Activated CD8-positive, alpha-beta T cell treated with anti-CD3 and anti-CD28 coated beads, Interleukin-2, amount 10 ng/mL, durations not matched to agents 7 days and 5 days (primary cell): Measurements from ENCODE around the gene MED29. TPM values are rescaled to one million over a fixed set of nuclear protein-coding genes. Genes with fewer than 3 reads are reported as not detected.
A peak's percentile ranks its signal among the peaks of the same experiment; 100 is the strongest.

Experiments used
- ATAC-seq: fragments of 150-1000 bp; cut with Tn5 transposase; one replicate; pipeline ENCODE4 v1.10.0; 2021; ENCODE audit warnings: moderate library complexity
- CTCF ChIA-PET: fragments of 350-600 bp; sonication (Branson Sonifier 250); formaldehyde crosslinking; loops from one replicate; lab custom pipeline; 2021; ENCODE audit warnings: antibody characterized with exemption; lab: Charles Lee
- POLR2A ChIA-PET: fragments of 350-600 bp; sonication (Branson Sonifier 250); formaldehyde crosslinking; loops from one replicate; lab custom pipeline; 2021; ENCODE audit warnings: antibody characterized with exemption; lab: Charles Lee
- DNase-seq: peaks from one replicate; pipeline ENCODE4 v3.0.0-alpha.2; 2020
- H3K27ac Mint-ChIP-seq: one replicate; pipeline ENCODE4 v1.8.0; 2021; ENCODE audit warnings: mild to moderate bottlenecking, mixed read lengths
- H3K27me3 Mint-ChIP-seq: one replicate; pipeline ENCODE4 v1.8.0; 2021; ENCODE audit warnings: low read depth, mixed read lengths
- H3K36me3 Mint-ChIP-seq: one replicate; pipeline ENCODE4 v1.8.0; 2021; ENCODE audit warnings: low read depth, mixed read lengths
- H3K4me1 Mint-ChIP-seq: one replicate; pipeline ENCODE4 v1.8.0; 2021; ENCODE audit warnings: low read depth, mixed read lengths
- H3K4me3 Mint-ChIP-seq: one replicate; pipeline ENCODE4 v1.8.0; 2021; ENCODE audit warnings: mild to moderate bottlenecking, mixed read lengths
- H3K9me3 Mint-ChIP-seq: one replicate; pipeline ENCODE4 v1.8.0; 2022; ENCODE audit warnings: mixed read lengths; ENCODE audit not compliant: insufficient read depth
- total RNA-seq, 2 experiments: library from RNA; stranded (reverse); gene quantifications; one replicate each; pipeline ENCODE4 v1.2.3, GENCODE V29; 2021

The MED29 gene, protein sequence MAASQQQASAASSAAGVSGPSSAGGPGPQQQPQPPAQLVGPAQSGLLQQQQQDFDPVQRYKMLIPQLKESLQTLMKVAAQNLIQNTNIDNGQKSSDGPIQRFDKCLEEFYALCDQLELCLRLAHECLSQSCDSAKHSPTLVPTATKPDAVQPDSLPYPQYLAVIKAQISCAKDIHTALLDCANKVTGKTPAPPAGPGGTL
- total RNA-seq: 10 to 100 TPM; 32.6 to 39.3 TPM

DNA sequence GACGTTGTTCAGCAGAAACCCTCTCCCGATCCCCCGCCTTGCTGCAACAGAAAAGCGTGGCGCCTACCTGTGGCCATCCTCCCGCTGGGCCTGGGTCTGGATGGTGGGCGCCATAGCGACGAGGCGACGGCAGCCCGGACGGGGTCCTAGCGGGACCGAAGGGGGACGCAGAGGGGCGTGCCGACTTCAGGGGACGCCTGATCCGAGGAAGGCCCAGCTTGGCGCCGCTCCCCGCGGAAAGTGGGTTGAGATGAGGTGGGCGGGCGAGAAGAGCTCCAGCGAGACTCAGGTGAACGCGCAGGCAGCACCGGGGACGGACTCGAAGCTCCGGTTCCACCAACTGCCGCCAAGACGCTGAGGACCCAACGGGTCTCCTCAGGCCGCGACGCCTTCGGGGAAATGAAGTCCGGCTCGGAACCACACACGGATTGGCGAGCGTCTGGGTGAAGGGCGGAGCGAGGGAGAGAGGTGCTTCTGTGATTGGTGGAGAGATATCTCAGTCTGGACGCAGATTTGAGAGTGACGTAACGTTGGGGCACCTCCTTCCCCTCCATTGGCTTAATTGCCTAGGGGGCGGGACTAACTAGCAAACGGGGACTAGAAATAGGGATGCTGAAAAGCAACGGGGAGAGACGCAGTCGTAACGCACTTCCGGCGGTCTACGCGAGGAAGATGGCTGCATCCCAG lies at the start of gene MED29, which contains the start of gene PAF1:
Gene MED29 (plus strand): TSS at position 628 of the 687 bp plus-strand sequence. CDS start 45 bp downstream, at position 673.
Gene PAF1 (minus strand): TSS at position 356 of the 687 bp plus-strand sequence. CDS start 242 bp downstream, at position 114.
- CTCF ChIA-PET: interaction anchor here (0.6 to 2.7 kb wide), 11 partner anchors 9 to 269 kb away, joined by 3 to 38 read pairs (median 4); partner anchors contain the start of genes GMFG, PLEKHG2, RPS16 and SAMD4B
- H3K4me1 Mint-ChIP-seq: peaks cover 45% of the 10 kb centered on the region
- peak within 1 kb of the TSS; percentile 95 for H3K4me3 Mint-ChIP-seq
- H3K36me3 Mint-ChIP-seq: peaks cover 57% of the 10 kb centered on the region
- H3K27me3 Mint-ChIP-seq: no peaks in the 10 kb centered on the region
- POLR2A ChIA-PET: interaction anchor here (0.6 to 2.2 kb wide), 19 partner anchors 11 to 265 kb away, joined by 3 to 39 read pairs (median 4); partner anchors contain the start of genes GMFG, PAK4, PLEKHG2 and RPS16
- peak within 1 kb of the TSS; percentile 100 for H3K27ac Mint-ChIP-seq
- peak; percentile 99 for DNase-seq
- peak; percentile 95 for ATAC-seq
- H3K9me3 Mint-ChIP-seq: no peaks in the 10 kb centered on the region

DNA sequence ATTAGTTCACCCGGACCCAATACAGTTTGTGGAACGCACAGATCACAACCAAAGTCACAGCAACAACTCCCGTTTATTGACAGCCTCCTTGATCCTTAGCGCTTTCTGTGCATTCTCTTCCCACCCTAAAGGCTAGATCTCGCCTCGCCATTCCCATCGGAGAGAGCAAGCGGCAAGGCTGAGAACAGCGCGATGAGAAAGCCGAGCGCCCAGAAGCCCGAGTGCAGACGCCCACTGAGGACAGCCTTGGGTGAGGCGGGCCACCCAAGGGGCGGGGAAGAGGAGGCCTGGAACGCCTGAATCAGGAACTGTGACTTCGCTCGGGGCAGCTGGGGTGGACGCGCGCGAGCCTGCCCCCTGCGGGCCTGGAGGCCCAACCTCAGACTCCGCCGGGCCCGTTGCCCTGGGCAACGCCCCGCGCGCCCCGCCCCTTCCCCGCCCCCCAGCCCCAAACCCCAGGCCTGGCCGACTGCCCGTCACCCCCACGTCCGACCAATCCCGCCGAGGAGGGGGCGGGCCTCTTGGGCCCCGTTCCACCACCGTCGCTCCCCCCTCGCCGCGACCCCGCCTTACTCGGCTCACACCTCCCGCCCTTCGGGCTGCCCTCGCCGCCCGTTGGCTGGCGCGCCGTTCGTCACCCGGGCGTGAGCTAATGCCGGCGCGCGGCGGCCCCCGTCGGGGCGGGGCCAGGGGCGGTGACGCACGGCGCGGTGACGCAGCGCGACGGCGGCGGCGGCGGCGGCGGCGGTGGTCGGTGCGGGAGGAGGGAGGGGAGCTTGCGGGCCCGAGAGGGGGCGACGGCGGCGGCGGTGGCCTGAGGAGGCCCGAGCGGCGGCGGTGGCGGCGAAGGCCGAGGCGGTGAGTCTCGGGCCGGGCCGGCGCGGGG lies 49.2 kb upstream of the MED29 start, which contains the start of gene SAMD4B:
Gene SAMD4B (plus strand): TSS at position 703 of the 886 bp plus-strand sequence. CDS start 14,473 bp downstream, outside the sequence.
- peak within 1 kb of the TSS; percentile 90 for H3K4me3 Mint-ChIP-seq
- ChIA-PET CTCF (interaction anchor here (0.7 to 1.4 kb wide), 12 partner anchors 9 to 219 kb away, joined by 3 to 9 read pairs (median 4); partner anchors contain the start of genes EID2B, IFNL1, MED29 and PAF1), POLR2A (interaction anchor here (0.6 to 2.2 kb wide), 10 partner anchors 7 to 94 kb away, joined by 3 to 12 read pairs (median 3); partner anchors contain the start of genes MED29, PAF1, PLEKHG2 and RPS16)
- H3K27ac Mint-ChIP-seq: peak within 1 kb of the TSS; percentile 91
- peaks cover 12% of the 10 kb centered on the region for H3K36me3 Mint-ChIP-seq
- H3K27me3 Mint-ChIP-seq: no peaks in the 10 kb centered on the region
- DNase-seq (peak; percentile 99), ATAC-seq (peak; percentile 92)
- H3K4me1 Mint-ChIP-seq: peaks cover 66% of the 10 kb centered on the region
- H3K9me3 Mint-ChIP-seq: no peaks in the 10 kb centered on the region

DNA sequence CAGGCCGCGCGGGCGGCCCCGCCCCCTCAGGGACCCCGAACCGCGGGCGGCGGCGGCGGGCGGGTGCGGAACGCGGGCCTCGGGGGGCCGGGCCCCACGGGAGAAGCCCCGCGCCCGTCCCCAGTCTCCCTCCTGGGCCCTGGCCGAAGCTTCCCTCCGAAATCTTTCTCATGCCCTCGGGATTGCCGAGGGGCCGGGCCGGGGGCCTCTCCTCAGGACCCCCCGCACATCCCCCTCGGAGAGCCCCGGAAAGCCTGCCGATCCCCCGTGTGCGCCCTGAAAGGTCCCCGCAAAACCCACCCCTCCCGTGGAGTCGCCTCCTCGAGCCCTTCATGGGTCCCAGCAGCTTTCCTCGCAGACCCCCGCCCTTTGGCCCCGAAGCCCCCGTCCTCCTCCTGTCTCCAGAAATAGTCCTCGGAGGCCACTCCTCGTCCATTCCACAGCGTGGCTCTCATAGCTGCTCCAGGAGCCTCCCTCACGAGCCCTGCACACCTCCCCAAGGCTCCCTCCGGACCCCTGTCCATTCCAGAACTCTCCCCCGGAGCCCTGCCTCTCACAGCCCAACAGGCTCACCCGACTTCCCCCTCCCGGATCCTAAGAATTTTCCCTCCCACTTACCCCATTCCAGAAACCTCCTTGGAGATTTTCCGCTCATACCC lies 48.4 kb upstream of the MED29 start:
- no peaks in the 10 kb centered on the region for H3K9me3 Mint-ChIP-seq
- POLR2A ChIA-PET: interaction anchor here (0.6 to 2.2 kb wide), 9 partner anchors 8 to 93 kb away, joined by 3 to 12 read pairs (median 3); partner anchors contain the start of genes MED29, PAF1, PLEKHG2 and RPS16
- peaks cover 66% of the 10 kb centered on the region for H3K4me1 Mint-ChIP-seq
- peak overlapping the region; percentile 79 for H3K27ac Mint-ChIP-seq
- no peak for ATAC-seq
- H3K27me3 Mint-ChIP-seq: no peaks in the 10 kb centered on the region
- peak overlapping the region; percentile 81 for H3K4me3 Mint-ChIP-seq
- CTCF ChIA-PET: interaction anchor here (0.7 to 1.4 kb wide), 12 partner anchors 8 to 220 kb away, joined by 3 to 9 read pairs (median 4); partner anchors contain the start of genes EID2B, IFNL1, MED29 and PAF1
- DNase-seq: no peak
- H3K36me3 Mint-ChIP-seq: peaks cover 9% of the 10 kb centered on the region

DNA sequence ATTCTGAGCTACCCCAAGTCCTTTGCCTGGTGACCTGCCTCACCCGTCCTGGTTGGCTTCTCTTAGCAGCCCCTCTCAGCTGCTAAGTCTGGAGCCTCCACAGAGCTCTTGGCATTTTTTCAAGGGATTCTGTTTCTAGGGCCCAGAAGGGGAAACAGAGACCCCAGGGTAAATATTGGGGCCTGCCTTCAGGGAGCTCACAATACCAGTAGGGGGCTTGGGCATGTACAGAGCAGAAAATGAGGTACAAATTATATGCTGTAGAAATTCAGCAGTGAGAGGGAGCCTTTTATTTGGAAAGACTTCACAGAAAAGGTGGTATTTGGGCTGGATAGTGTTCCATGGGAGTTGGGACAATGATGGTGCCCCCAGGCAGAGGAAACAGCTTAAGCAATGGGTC lies 45.2 kb upstream of the MED29 start:
- POLR2A ChIA-PET: interaction anchor here (0.7 kb wide), 1 partner anchor 44 kb away, joined by 3 read pairs; no protein-coding TSS in a partner anchor

DNA sequence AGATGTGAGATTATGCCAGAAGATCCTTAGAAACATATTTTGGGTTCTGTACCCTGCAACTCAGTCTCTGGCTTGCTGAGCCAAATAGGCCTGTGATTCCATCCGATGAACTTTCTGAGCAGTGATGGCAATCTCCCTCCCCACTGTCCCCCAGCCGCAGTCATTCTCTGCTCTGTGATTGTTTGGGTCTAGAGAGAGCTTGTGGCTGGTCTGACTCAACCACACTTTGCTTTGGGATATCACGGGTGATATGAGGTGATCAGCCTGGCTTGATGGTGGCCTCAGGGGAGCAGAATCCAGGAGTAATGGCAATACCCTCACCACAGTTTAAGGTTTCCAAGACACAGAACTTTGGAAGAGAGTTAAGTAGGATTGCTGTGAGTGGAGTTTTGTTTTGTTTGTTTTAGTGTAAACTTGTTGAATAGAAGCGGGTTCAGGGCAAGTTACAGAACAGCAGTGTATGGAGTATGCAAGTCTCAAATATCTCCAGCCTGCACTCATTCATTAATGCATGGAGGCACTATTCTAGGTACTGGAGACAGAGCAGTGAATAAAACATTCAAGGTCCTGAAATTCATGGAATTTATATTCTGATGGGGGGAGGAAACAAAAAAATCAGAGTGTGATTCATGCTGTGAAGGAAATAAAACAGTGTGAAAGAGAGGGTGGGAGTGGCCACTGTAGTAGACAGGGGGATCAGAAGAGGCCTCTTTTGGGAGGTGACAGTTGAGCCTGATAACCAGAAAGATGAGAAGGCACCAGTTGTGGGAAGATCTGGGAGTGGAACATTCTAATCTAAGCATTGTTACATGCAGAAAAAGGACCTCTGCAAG lies 43.6 kb upstream of the MED29 start:
- POLR2A ChIA-PET: interaction anchor here (1.1 kb wide), 1 partner anchor 88 kb away, joined by 5 read pairs; the partner anchor contains the start of gene RPS16
- ATAC-seq: no peak

More for the DNA sequence above, 45.2 kb upstream of the MED29 start:
- Mint-ChIP-seq H3K4me3 (no peak overlapping the region), H3K36me3 (peaks cover 17% of the 10 kb centered on the region), H3K4me1 (peaks cover 53% of the 10 kb centered on the region), H3K9me3 (no peaks in the 10 kb centered on the region), H3K27ac (no peak overlapping the region), H3K27me3 (no peaks in the 10 kb centered on the region)
- DNase-seq: no peak
- ATAC-seq: no peak
- CTCF ChIA-PET: interaction anchor here (0.8 to 1.4 kb wide), 5 partner anchors 10 to 235 kb away, joined by 3 to 5 read pairs (median 3); partner anchors contain the start of genes GMFG and PLEKHG2

DNA sequence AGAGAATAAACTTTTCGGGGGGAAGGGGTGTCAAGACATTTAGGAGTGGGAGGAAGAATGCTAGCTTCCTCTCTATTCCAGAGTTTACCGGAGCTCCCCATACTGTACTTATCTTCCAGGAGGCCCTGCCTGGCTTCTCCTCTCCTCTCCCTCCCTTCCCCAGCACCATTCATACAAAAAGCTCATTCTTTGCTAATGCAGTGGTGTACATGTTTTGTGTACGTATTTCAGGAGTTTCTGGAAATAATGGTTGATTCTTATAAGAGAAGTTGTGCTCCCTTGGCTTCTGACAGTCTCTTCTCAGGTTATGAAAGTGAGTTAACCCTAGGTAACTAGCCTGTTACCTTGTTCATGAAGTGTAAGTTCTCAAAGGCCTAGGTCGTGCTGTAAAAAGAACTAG lies 41.9 kb upstream of the MED29 start:
- POLR2A ChIA-PET: no interaction called here
- no peak for DNase-seq
- Mint-ChIP-seq H3K9me3 (no peaks in the 10 kb centered on the region), H3K36me3 (peaks cover 24% of the 10 kb centered on the region), H3K4me3 (no peak overlapping the region), H3K27ac (no peak overlapping the region), H3K27me3 (no peaks in the 10 kb centered on the region), H3K4me1 (peaks cover 50% of the 10 kb centered on the region)
- CTCF ChIA-PET: interaction anchor here (1.0 to 1.4 kb wide), 2 partner anchors 51 to 63 kb away, joined by 3 read pairs; partner anchors contain the start of gene PLEKHG2
- no peak for ATAC-seq

More for the DNA sequence above, 43.6 kb upstream of the MED29 start:
- Mint-ChIP-seq H3K4me3 (no peak overlapping the region), H3K4me1 (peaks cover 64% of the 10 kb centered on the region), H3K36me3 (peaks cover 22% of the 10 kb centered on the region), H3K27me3 (no peaks in the 10 kb centered on the region), H3K9me3 (no peaks in the 10 kb centered on the region), H3K27ac (no peak overlapping the region)
- DNase-seq: no peak
- CTCF ChIA-PET: interaction anchor here (0.7 to 1.4 kb wide), 3 partner anchors 12 to 64 kb away, joined by 3 to 5 read pairs (median 4); partner anchors contain the start of genes GMFG and PLEKHG2

DNA sequence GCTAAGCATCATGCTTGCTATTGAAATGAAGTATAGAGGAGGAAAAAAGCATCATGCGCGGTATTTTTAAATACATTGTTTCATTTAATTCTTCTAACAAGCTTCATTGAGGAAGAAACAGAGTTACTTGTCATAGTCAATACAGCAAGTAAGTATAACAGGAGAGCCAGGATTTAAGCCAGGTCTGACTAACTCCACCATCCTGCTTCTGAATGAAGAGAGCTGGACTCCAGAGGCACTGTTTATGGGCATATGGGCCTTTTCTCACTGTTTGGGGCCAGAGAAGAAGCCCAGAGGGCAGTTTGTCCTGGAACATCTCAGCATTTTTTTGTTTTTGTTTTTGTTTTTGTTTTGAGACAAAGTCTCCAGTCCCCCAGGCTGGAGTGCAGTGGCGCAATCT lies 41.0 kb upstream of the MED29 start:
- CTCF ChIA-PET: interaction anchor here (1.0 to 1.4 kb wide), 4 partner anchors 8 to 62 kb away, joined by 3 to 8 read pairs (median 4); partner anchors contain the start of genes PLEKHG2 and SAMD4B
- Mint-ChIP-seq H3K4me3 (no peak overlapping the region), H3K36me3 (peaks cover 24% of the 10 kb centered on the region), H3K4me1 (peaks cover 43% of the 10 kb centered on the region), H3K27ac (no peak overlapping the region), H3K27me3 (no peaks in the 10 kb centered on the region), H3K9me3 (no peaks in the 10 kb centered on the region)
- POLR2A ChIA-PET: interaction anchor here (1.2 to 1.4 kb wide), 2 partner anchors 8 to 86 kb away, joined by 3 to 4 read pairs; partner anchors contain the start of genes RPS16 and SAMD4B
- ATAC-seq (no peak), DNase-seq (no peak)

DNA sequence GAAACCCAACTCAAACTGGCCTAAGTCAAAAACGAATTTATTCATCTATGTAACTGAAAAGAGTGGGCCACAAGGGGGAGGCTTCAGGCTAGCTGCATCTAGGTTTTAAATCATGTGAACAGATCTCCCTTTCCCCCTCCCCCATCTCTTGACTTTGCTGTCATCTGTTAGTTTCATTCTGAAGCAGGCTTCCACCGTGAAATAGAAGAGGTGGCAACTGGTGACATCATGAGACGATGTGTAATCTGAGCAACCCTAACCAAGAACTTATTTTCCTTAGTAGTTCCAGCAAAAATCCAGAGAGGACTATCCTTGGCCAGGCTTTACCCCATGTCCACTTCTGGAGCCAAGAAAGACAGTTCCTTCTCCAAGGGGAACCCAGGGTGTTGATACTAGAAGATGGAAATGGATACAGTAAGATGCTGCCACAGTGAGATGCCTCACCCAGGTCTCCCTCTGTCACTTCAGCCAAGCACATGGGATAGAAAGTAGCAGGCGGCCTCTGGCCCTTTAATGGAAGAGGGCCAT lies 39.6 kb upstream of the MED29 start:
- Mint-ChIP-seq H3K4me3 (no peak overlapping the region), H3K36me3 (peaks cover 37% of the 10 kb centered on the region), H3K4me1 (peaks cover 29% of the 10 kb centered on the region), H3K27me3 (no peaks in the 10 kb centered on the region), H3K27ac (peak overlapping the region; percentile 41), H3K9me3 (no peaks in the 10 kb centered on the region)
- ChIA-PET POLR2A (interaction anchor here (0.5 to 1.2 kb wide), 2 partner anchors 84 to 94 kb away, joined by 3 read pairs; partner anchors contain the start of genes RPS16 and SUPT5H), CTCF (interaction anchor here (1.3 kb wide), 2 partner anchors 9 to 23 kb away, joined by 6 to 8 read pairs; partner anchors contain the start of gene SAMD4B)
- ATAC-seq: peak; percentile 68
- peak; percentile 58 for DNase-seq
